ENCODE data around the gene PDE4D.
A peak's percentile ranks its signal among the peaks of the same experiment; 100 is the strongest.

Gene PDE4D

GRCh38 chr5:59648949-59649921, 244.3 kb downstream of the PDE4D start:
- DNase-seq, result peak; percentile 46

DNA sequence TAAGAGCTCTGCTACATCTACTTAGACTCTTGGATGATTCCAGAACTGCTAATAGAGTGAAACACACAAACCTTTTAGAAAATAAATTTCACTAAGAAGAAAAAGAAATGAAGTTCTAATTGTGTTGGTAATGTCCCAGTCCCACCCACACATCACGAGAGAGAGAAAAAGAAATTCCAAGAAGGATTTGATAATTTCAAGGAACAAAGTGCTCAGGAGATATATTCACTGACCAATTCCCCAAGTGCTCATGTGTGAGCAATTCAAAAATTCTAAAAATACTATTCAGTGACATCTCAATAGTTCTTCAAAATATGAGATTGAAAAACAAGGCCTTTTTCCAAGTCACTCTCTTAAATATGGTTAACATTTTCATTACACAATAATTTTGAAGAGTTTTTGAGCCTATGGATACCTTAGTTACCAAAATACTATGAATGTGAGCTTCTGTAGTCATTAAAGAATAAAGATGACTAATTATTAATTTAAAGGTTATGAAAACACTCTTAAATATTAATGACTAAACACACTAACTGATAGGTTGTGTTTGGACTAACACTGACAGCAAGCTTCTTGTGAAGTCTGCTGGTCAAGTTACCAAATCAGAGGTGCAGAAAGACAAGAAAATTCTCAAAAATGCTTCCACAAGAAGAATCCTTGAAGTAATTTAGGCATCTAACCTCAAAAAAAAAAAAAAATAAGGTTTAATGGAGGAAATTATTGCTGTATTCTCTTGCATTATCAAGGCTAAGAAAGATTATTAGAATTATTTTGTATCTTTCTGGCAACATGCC, 245.3 kb downstream of the PDE4D start:
- DNase-seq, result no peak

DNA sequence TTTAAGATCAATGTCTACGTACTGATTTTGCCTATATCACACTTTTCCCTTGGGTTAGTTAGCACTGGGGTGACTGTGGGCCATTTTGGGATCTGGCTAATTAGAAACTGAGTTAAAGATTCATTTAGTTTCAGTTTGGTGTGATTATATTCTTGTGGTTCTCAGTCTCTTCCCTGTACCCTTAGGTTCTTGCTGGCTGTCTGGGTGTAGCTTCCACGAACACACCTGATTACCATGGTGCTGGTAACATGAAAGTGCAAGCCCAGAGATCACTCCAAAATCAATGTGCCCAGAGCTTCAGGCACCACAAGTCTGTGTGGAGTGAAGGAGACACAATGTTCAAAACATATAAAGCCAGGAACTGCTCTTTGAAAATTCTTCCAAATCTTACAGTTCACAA, 248.1 kb downstream of the PDE4D start:
- DNase-seq, result no peak

DNA sequence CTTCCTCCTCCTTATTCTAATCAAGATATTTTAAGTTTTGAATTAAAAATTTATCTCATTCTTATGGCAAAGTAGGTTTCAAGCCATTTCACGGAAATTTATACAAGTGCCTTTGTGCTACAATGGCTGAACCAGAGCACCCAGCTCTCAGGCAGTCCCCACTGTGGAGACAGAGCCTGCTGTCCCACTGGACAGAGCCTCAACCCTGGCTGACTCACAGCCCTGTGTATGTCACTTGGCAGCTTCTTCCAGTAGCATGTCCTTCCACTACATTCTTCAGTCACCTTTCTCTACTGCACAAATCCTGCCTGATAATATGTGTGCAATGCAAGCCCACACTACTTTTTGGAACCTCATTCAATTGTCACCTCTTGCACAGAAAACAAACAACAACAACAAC, 253.1 kb downstream of the PDE4D start:
- DNase-seq, result no peak

DNA sequence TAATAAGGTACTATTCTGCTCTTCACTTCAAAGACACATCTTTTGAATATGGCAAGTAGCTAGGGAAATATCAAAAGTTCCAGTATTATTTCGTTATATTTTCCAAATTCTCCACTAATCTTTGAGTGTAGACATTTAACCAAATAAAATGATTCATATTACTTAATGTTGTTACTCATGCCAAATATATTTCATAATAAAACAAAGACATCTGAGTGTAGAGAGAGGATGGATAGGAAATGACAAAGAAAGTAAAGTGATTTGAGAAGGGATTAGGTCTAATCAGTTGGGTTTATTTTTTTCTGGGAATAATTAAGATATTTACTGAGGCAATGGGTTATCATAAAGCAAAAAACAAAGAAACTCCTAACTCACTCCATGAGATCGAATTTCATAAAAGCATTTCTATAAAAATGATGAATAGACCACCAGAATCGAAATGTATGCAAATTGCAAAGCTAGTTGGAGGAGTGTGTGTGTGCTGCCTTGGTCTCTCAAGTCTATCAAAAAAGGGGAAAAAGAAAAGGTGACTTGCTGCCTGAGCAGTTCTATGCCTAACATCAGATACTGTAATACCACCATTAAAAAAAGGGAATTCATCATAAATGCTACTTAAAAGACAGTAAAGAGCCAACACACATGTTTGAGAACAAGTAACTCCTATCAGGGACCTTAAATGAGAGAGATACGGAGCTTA, 255.5 kb downstream of the PDE4D start:
- DNase-seq, result no peak

GRCh38 chr5:59629561-59629960, 264.0 kb downstream of the PDE4D start:
- DNase-seq, result no peak

DNA sequence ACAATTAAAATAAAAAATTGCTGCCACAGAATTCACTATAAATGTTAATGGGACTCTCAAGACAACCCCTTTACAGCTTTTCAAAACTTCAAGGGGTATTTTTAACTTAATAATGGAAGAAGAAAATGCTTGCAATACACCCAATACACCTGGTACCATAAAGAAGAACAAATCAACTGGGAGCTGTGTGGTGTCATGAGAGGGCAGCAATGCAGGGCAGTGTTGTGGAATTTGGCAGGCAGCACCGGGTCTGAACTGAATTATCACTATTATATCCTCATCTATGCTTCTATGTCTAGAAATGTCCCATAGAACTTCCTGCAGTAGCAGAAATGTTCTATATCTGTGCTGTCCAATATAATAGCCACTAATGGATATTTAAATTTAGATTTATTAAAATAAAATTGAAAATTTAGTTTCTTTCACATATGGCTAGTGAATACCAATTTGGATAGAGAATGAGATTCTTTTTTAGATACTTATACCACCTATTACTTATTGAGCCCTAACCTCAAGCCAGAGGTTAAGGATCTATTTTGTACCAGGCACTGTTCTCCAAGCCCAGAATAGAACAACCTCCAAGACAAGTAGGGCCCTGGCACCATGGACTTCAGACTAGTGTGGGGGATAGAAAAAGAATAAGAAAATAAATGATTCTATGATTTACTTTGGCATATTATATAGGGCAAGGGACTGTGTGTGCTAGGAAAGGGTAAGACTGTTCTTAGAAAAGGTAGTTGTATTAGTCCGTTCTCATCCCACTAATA, 265.3 kb downstream of the PDE4D start:
- no peak for DNase-seq

GRCh38 chr5:59624898-59625297, 268.6 kb downstream of the PDE4D start:
- DNase-seq, result no peak

GRCh38 chr5:59622848-59623247, 270.7 kb downstream of the PDE4D start:
- DNase-seq, result no peak

DNA sequence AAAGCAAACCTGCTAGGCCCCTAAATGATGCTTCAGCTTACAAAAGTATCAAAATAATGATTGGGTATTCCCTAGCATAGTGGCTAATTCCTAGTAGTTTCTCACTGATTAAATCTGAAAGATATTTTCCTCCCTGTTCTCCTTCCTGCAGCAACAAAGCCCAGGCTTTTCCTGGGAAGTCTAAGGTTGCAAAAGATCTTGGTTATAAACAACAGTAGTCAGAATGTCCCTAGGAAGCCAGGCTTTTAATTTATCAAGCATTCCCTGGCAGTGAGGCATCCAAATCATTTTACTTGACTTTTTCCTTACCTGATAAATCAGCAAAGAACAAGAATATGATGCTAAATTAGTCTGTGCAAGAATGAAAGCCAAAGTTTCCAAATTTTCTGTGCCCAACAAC, 272.0 kb downstream of the PDE4D start:
- no peak for DNase-seq

DNA sequence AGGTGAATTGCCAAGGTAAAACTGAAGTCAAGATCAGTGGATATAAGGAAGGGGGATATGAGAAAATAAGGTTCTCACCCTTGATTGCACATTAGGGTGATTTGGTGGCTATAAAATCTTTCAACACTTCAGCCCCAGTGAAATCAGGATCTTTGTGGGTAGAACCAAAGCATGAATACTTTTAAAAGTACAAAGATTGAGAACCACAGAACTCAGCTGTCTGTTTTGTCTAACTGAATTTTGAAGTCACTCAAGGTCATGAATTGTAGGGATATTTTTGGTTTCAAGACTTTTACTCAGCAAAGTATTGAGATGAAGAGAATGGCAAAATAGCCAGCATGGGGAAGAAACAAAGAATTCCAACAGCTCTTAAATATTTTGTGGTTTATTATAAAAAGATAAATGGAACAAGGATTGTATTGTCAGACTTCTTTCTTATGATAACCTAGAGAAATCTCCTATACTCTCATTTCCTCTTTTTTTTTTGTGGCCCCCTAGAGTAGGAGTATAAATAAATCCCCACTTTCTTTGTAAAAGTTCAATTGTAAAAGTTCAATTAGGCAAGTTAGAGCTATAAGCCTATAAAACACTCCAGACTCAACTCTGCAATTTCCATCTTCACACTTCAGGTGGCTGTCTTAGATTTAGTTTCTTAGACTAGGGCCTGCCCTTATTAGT, 272.9 kb downstream of the PDE4D start:
- DNase-seq, result no peak

GRCh38 chr5:59618644-59619043, 274.9 kb downstream of the PDE4D start:
- no peak for DNase-seq

DNA sequence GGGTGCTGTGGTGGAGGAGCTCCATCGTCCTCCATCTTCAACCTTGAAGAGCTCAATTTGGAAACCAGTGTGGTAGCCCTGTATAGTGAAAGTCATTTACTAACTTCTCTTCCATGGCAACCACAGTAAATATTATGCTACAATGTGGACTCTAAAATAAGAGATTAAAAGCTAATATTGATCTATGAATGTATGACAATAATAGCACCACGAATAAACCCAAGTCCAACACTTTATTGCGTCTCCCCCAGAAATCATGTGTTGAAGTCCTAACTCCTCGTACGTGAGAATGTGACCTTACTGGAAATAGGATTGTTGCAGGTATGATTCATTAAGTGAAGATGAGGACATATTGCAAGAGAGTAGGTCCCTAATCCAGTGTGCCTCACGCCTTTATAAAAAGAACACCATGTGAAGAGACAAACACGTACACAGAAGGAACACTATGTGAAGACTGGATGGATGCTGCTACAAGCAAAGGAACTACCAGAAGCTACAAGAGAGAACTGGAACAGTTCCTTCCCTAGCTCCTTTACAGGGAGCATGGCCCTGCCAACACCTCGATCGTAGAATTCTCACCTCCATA, 276.2 kb downstream of the PDE4D start:
- DNase-seq, result no peak

GRCh38 chr5:59616413-59616812, 277.1 kb downstream of the PDE4D start:
- DNase-seq, result no peak

DNA sequence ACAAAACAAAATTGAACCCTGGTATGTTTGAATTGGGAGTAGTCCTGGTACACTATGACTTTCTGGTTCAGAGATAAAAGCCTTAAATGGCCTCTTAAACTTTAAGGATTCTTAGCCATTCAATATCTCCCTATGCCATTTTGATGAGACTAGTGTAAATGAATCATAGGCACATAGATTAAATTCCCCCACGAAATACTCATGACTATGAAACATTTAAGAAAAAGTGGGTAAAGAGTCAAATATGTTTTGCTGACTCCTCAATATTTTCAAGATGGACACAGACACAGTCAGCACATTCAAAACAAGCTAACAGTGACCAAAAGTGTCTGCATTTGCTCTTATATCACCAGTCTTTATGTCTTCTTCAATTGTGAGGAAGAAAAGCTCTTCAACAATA, 278.3 kb downstream of the PDE4D start:
- no peak for DNase-seq

DNA sequence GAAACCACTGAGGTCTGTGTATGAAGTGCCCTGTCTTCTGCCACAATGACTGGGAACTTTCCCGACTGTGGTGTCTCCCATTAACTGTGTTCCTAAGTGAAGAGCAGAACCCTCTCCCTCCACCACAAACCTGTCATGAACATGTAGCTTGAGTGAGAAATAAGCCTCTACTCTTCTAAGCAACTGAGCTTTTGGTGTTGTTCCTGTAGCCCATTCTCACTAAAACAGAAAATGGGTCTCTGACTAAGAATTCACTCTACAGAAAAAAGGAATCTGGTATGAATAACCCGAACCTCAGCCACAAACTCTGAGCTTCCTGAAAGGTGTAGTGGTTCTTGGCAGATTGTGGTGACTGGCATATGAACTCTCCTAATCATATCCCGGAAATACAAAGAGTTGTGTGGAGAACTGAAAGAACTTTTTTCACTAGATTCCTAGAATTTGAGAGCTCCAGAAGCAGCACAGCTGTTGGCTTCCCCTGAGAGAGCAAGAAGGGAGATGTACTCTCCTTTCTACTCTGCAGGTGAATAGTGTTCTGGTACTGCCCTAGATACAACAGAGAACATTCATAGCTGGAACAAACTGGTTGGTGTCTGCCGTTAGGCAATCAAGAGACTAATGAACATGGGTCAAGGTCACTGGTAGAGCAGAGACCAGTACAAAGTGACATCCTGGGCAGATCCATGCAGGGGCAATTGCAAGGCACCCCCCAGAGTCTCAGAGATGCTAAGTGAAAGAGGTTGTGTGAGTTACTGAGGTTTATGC, 283.8 kb downstream of the PDE4D start:
- DNase-seq, result no peak

- DNase-seq, result no peak
Observed at GRCh38 chr5:59608745-59609144, 284.8 kb downstream of the PDE4D start.

DNA sequence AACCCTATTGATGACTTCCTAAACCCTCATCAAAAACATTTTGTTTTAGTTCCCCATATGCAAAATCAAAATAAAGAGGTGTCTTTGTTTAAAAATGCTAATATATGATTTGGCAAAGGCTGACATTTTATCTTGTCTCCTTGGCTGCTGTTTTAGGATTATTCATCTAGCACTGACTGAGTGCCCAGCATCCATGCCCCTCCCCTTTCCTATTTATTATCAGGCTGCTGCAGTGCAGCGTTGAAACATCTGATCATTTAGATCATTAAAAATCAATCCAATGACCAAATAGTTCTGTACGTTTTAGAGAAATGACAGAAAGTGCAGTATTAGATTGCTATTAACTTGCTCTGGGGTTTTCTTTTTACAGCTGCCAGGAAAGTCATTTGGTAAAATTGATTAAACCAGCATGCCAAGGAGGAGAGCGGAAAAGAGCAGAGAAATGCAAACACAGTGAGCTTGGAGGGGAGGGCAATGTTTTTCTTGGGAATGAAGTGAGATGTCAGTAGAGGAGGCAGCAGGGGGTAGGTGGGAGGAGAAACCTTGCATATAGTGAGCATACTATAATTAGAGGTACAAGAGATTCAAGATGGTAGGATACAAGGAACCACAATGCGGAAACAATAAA, 286.3 kb downstream of the PDE4D start:
- DNase-seq, result no peak

GRCh38 chr5:59605915-59606314, 287.6 kb downstream of the PDE4D start:
- DNase-seq, result no peak

DNA sequence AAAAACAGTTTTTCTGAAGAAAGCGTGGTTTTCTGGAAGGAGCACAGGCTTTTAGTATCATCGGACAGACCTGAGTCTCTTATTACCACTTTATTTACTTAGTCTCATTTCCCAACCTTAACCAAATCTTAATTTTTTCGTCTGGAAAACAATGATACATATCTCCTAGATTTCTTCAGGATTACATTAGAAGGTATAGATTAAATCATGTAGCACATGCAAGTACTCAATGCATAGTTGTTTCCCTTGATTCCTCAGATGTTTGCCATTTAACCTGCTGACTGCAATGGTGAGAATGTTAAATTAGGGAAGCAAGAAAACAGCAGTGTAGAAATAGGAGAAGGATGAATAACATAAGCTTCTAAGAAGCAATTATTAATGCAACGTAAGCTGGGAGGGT, 289.4 kb downstream of the PDE4D start:
- no peak for DNase-seq

All from NCI-H82 (cell line).